GM13976 (cell line): ENCODE results near the gene SLC46A2.

Source experiments
- DNase-seq: peaks from one replicate; pipeline ENCODE4 v3.0.0; 2012; ENCODE audit warnings: low spot score
- CTCF ChIP-seq: IDR thresholded peaks from 2 replicates; pipeline ENCODE4 v1.5.1; 2012; ENCODE audit warnings: borderline replicate concordance, mild to moderate bottlenecking; ENCODE audit not compliant: insufficient read depth; ENCODE audit errors: extremely low read depth, missing control alignments, control extremely low read depth
- in situ Hi-C: fragments of 300-500 bp; cut with MboI; formaldehyde crosslinking; loops from one replicate; pipeline ENCODE4 v1.12.0; 2022; ENCODE audit warnings: low sequenced_read_pairs, mixed read lengths, inconsistent platforms; ENCODE audit not compliant: unreplicated experiment

The SLC46A2 gene

GRCh38 chr9:112858005-112858404 lies 32.7 kb downstream of the SLC46A2 start:
- in situ Hi-C loops, result no loop called here
- no peak for TF ChIP-seq CTCF
- DNase-seq, result no peak

- no peak for DNase-seq
- in situ Hi-C loops, result no loop called here
- no peak for TF ChIP-seq CTCF
Observed at GRCh38 chr9:112856843-112857242, 33.8 kb downstream of the SLC46A2 start.

GRCh38 chr9:112856200-112856599 lies 34.5 kb downstream of the SLC46A2 start:
- DNase-seq, result no peak
- no peak for TF ChIP-seq CTCF
- in situ Hi-C loops, result no loop called here

GRCh38 chr9:112854657-112855056 lies 36.0 kb downstream of the SLC46A2 start:
- no peak for DNase-seq
- in situ Hi-C loops, result no loop called here
- no peak for TF ChIP-seq CTCF

GRCh38 chr9:112853882-112854585 lies 36.6 kb downstream of the SLC46A2 start:
- DNase-seq, result no peak
- TF ChIP-seq CTCF, result no peak
- in situ Hi-C loops, result no loop called here

GRCh38 chr9:112852741-112853504 lies 37.8 kb downstream of the SLC46A2 start:
- TF ChIP-seq CTCF, result no peak
- DNase-seq, result no peak
- in situ Hi-C loops, result no loop called here
